H1 (cell line): ENCODE results near the gene KRTAP5-6. TPM values are rescaled to one million over a fixed set of nuclear protein-coding genes. Genes with fewer than 3 reads are reported as not detected.

Source experiments
- BRCA1 ChIP-seq: IDR thresholded peaks from 2 replicates; pipeline ENCODE4 v1.6.1; 2012; ENCODE audit warnings: low read depth, low read length, improper control_type of control experiment
- CHD2 ChIP-seq: IDR thresholded peaks from 2 replicates; pipeline ENCODE4 v1.6.1; 2012; ENCODE audit warnings: low read length, improper control_type of control experiment
- CTBP2 ChIP-seq: IDR thresholded peaks from 2 replicates; pipeline ENCODE4 v1.7.0; 2011; ENCODE audit warnings: borderline replicate concordance, mild to moderate bottlenecking, moderate library complexity, mixed read lengths, low read length; ENCODE audit not compliant: insufficient read depth, insufficient read length
- EGR1 ChIP-seq: IDR thresholded peaks from 2 replicates; pipeline ENCODE4 v1.6.1; 2011; ENCODE audit warnings: low read depth, low read length, borderline replicate concordance
- EP300 ChIP-seq, 2 experiments: IDR thresholded peaks; 1 replicate in 1 of 2; 2 replicates in 1 of 2; pipeline ENCODE4 v1.6.1; 2011 to 2012; ENCODE audit warnings: low read depth in 2 of 2, low read length in 2 of 2, mild to moderate bottlenecking in 2 of 2, borderline replicate concordance in 1 of 2, inconsistent platforms in 1 of 2, moderate library complexity in 1 of 2
- FOSL1 ChIP-seq: IDR thresholded peaks from 2 replicates; pipeline ENCODE4 v1.6.1; 2011; ENCODE audit warnings: mild to moderate bottlenecking, low read depth, low read length, moderate library complexity; ENCODE audit not compliant: insufficient read depth
- GABPA ChIP-seq: IDR thresholded peaks from 2 replicates; pipeline ENCODE4 v1.6.1; 2011; ENCODE audit warnings: mild to moderate bottlenecking, low read length, moderate library complexity, borderline replicate concordance; ENCODE audit not compliant: insufficient read depth
- HDAC6 ChIP-seq: IDR thresholded peaks from one replicate; pipeline ENCODE4 v1.7.1; 2012; ENCODE audit warnings: low read depth, mild to moderate bottlenecking, inconsistent platforms, low read length, moderate library complexity
- JUN ChIP-seq: IDR thresholded peaks from 2 replicates; pipeline ENCODE4 v1.6.1; 2011; ENCODE audit warnings: low read depth, mild to moderate bottlenecking, improper control_type of control experiment, low read length
- KDM4A ChIP-seq: IDR thresholded peaks from one replicate; pipeline ENCODE4 v1.7.1; 2012; ENCODE audit warnings: low read depth, mild to moderate bottlenecking, moderate library complexity, low read length, inconsistent platforms; ENCODE audit not compliant: severe bottlenecking
- MAFK ChIP-seq: IDR thresholded peaks from 2 replicates; pipeline ENCODE4 v1.6.1; 2012; ENCODE audit warnings: low read depth, mild to moderate bottlenecking, improper control_type of control experiment, low read length
- NANOG ChIP-seq: IDR thresholded peaks from 2 replicates; pipeline ENCODE4 v1.6.1; 2011; ENCODE audit warnings: low read length, low read depth, mild to moderate bottlenecking, inconsistent platforms; ENCODE audit not compliant: insufficient read depth, poor library complexity, severe bottlenecking
- NRF1 ChIP-seq: IDR thresholded peaks from 2 replicates; pipeline ENCODE4 v1.6.1; 2011; ENCODE audit warnings: mild to moderate bottlenecking, low read depth, low read length, improper control_type of control experiment
- POLR2A ChIP-seq, 2 experiments: IDR thresholded peaks; 1 replicate in 1 of 2; 2 replicates in 1 of 2; pipeline ENCODE4 v1.6.1; 2011; ENCODE audit warnings: low read depth in 2 of 2, low read length in 2 of 2, mild to moderate bottlenecking in 2 of 2; ENCODE audit errors: control extremely low read depth in 1 of 2
- SAP30 ChIP-seq: fragments of 300-600 bp; sonication (generic); IDR thresholded peaks from 2 replicates; pipeline ENCODE4 v1.7.1; 2012; ENCODE audit warnings: low read length, moderate library complexity, mild to moderate bottlenecking, inconsistent platforms; ENCODE audit not compliant: insufficient read depth, insufficient replicate concordance
- SIRT6 ChIP-seq: IDR thresholded peaks from one replicate; pipeline ENCODE4 v1.7.1; 2012; ENCODE audit warnings: low read length, inconsistent platforms
- SIX5 ChIP-seq: IDR thresholded peaks from 2 replicates; pipeline ENCODE4 v1.6.1; 2011; ENCODE audit warnings: mild to moderate bottlenecking, low read depth, low read length
- SRF ChIP-seq: IDR thresholded peaks from 2 replicates; pipeline ENCODE4 v1.6.1; 2011; ENCODE audit warnings: mild to moderate bottlenecking, low read depth, low read length, moderate library complexity
- TAF1 ChIP-seq: IDR thresholded peaks from 2 replicates; pipeline ENCODE4 v1.6.1; 2011; ENCODE audit warnings: mild to moderate bottlenecking, low read depth, low read length
- TCF12 ChIP-seq: IDR thresholded peaks from 2 replicates; pipeline ENCODE4 v1.6.1; 2011; ENCODE audit warnings: low read depth, mild to moderate bottlenecking, low read length
- TEAD4 ChIP-seq: IDR thresholded peaks from 2 replicates; pipeline ENCODE4 v1.6.1; 2012; ENCODE audit warnings: low read depth, low read length, inconsistent platforms, mixed read lengths
- ZNF274 ChIP-seq: IDR thresholded peaks from 2 replicates; pipeline ENCODE4 v1.7.0; 2012; ENCODE audit warnings: low read length, borderline replicate concordance; ENCODE audit errors: extremely low read depth
- polyA plus RNA-seq, 7 experiments: library from polyadenylated mRNA; depleted of rRNA in 3 of 7; stranded (reverse) in 5 of 7; unstranded in 2 of 7; fragments of >200 nt in 5 of 7; fragments of 200-250 nt in 2 of 7; gene quantifications; 1 replicate in 5 of 7; 2 replicates in 1 of 7; 4 replicates in 1 of 7; pipeline versions ENCODE4 v1.2.1 to v1.2.3, GENCODE V29; 2011 to 2013; ENCODE audit warnings: missing spikeins in 2 of 7, mixed read lengths in 2 of 7
- total RNA-seq: library from RNA; stranded (reverse); fragmentation: NEBNext Ultra II Directional; extraction: Animal tissue kit (Norgen Biotek cat#: 25700); gene quantifications from 2 replicates; pipeline ENCODE4 v1.2.1, GENCODE V29; 2021
- TF ChIP-seq, protein P1 (sequence below), 3 experiments: IDR thresholded peaks; 1 replicate in 2 of 3; 2 replicates in 1 of 3; pipeline versions ENCODE4 v1.5.1 to v1.6.1; 2011; ENCODE audit warnings: low read length in 3 of 3, mild to moderate bottlenecking in 3 of 3, inconsistent platforms in 2 of 3, low read depth in 1 of 3, moderate library complexity in 1 of 3; ENCODE audit not compliant: insufficient read depth in 1 of 3; ENCODE audit errors: control extremely low read depth in 1 of 3

KRTAP5-6 gene
- total and polyA plus RNA-seq, 2 of the 8 experiments (the other 6 are each of a cell fraction or from before 2014, with no cell fraction given) = not detected

DNA sequence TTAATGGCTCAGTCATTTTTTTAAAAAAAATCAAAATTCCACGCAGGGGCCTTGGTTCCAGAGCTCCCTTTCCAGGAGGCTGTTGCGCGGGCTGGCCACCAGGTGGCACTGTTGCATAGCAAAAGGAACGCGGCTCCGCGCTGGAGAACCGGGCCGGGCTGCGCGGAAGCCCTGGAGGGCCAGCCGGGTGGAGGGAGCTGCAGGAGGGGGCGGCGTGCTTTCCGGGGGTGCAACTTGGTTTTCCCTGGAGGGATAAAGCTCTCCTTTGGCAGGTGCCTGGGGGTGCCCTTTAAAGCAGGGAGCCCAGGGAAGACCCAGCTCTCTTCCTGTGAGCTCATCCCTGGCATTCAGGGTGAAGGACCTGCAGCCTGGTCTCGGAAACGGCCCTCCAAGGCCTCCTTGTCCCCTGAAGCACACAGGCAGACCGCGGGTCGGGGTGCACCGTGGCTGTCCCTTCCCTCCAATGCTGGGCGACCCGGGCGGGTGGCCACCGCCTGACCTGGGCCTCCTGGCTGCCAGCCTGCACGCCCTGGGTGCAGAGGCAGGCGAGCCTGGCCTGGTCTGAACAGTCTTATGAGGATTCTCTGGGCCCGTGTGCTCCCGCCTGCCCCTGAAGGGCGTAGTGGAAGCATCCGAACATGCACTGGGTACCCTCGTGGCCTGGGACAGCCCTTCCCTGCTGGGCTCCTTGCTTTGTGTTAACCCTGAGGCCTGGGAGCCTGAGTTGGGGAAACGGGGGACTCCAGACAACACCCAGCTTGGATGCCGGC lies 44.0 kb upstream of the KRTAP5-6 start (continued):
- TF ChIP-seq SAP30 (no peak), NANOG (no peak), TAF1 (no peak), TCF12 (no peak), HDAC6 (no peak), CHD2 (no peak), KDM4A (peak; percentile 38), EGR1 (no peak; the same call in 1 of the 2 replicates), JUN (no peak), BRCA1 (no peak), GABPA (peak; percentile 74; the same call in 1 of the 2 replicates), POLR2A (IDR thresholded peaks at IDR 0.05; ENCODE audit: control extremely low read depth in 1 of 2, low read depth in 2 of 2, low read length in 2 of 2) (no peak), SIX5 (no peak), SIRT6 (no peak), FOSL1 (no peak), NRF1 (no peak), CTBP2 (no peak), TEAD4 (no peak), EP300 (IDR thresholded peaks at IDR 0.05; ENCODE audit: borderline replicate concordance in 1 of 2, low read depth in 2 of 2, low read length in 2 of 2) (no peak), MAFK (no peak), SRF (no peak), ZNF274 (no peak)
- TF ChIP-seq, protein P1, sequence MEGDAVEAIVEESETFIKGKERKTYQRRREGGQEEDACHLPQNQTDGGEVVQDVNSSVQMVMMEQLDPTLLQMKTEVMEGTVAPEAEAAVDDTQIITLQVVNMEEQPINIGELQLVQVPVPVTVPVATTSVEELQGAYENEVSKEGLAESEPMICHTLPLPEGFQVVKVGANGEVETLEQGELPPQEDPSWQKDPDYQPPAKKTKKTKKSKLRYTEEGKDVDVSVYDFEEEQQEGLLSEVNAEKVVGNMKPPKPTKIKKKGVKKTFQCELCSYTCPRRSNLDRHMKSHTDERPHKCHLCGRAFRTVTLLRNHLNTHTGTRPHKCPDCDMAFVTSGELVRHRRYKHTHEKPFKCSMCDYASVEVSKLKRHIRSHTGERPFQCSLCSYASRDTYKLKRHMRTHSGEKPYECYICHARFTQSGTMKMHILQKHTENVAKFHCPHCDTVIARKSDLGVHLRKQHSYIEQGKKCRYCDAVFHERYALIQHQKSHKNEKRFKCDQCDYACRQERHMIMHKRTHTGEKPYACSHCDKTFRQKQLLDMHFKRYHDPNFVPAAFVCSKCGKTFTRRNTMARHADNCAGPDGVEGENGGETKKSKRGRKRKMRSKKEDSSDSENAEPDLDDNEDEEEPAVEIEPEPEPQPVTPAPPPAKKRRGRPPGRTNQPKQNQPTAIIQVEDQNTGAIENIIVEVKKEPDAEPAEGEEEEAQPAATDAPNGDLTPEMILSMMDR (IDR thresholded peaks at IDR 0.05; ENCODE audit: control extremely low read depth in 1 of 3, insufficient read depth in 1 of 3, low read depth in 1 of 3, low read length in 3 of 3) = peak; percentile 76 to 92 (median 88)
